Loucy (cell line): ENCODE data around the gene MARCHF2.
"Not testable (repeated sequence)": the region's sequence is repeated elsewhere in the genome, so short reads cannot be mapped to it uniquely, and the experiment has no call there.

Experiments
- H2AFZ ChIP-seq: fragments of 200-600 bp; sonication (generic); 2 replicates; pipeline ENCODE4 v1.6.0; 2016; ENCODE audit warnings: antibody characterized with exemption, mild to moderate bottlenecking, low read length, moderate library complexity
- H3F3A ChIP-seq: fragments of 200-600 bp; 2 replicates; pipeline ENCODE4 v1.6.0; 2016; ENCODE audit warnings: antibody characterized with exemption, low read depth, mild to moderate bottlenecking
- H3K27me3 ChIP-seq: fragments of 200-600 bp; sonication (generic); 2 replicates; pipeline ENCODE4 v1.6.1; 2014; ENCODE audit warnings: low read length, mild to moderate bottlenecking; ENCODE audit not compliant: insufficient read depth, poor library complexity, severe bottlenecking
- H3K36me3 ChIP-seq: fragments of 200-600 bp; sonication (generic); 2 replicates; pipeline ENCODE4 v1.6.1; 2016; ENCODE audit warnings: low read length; ENCODE audit not compliant: insufficient read depth
- H3K4me1 ChIP-seq: fragments of 200-600 bp; sonication (generic); 2 replicates; pipeline ENCODE4 v1.5.1; 2014; ENCODE audit warnings: low read length, mild to moderate bottlenecking; ENCODE audit not compliant: insufficient read depth, poor library complexity, severe bottlenecking
- H3K4me2 ChIP-seq: fragments of 200-600 bp; sonication (generic); 2 replicates; pipeline ENCODE4 v1.6.0; 2014; ENCODE audit warnings: antibody characterized with exemption, low read length, low read depth, mild to moderate bottlenecking; ENCODE audit not compliant: poor library complexity, severe bottlenecking
- H3K4me3 ChIP-seq: fragments of 200-600 bp; sonication (generic); 2 replicates; pipeline ENCODE4 v1.5.1; 2014; ENCODE audit warnings: low read length, mild to moderate bottlenecking, mixed read lengths; ENCODE audit not compliant: poor library complexity, severe bottlenecking
- H3K79me2 ChIP-seq: fragments of 200-600 bp; sonication (generic); 2 replicates; pipeline ENCODE4 v1.6.1; 2014; ENCODE audit warnings: low read length; ENCODE audit not compliant: insufficient read depth
- H3K9ac ChIP-seq: fragments of 200-600 bp; sonication (generic); 2 replicates; pipeline ENCODE4 v1.6.0; 2014; ENCODE audit warnings: mild to moderate bottlenecking, low read depth, low read length, moderate library complexity; ENCODE audit not compliant: poor library complexity, severe bottlenecking
- H3K9me2 ChIP-seq: fragments of 200-600 bp; sonication (generic); replicated peaks from 2 replicates; pipeline ENCODE4 v1.6.1; 2016; ENCODE audit warnings: low read depth, low read length, mixed read lengths
- H3K9me3 ChIP-seq: fragments of 200-600 bp; sonication (generic); 2 replicates; pipeline ENCODE4 v1.6.1; 2014; ENCODE audit warnings: mild to moderate bottlenecking, antibody characterized with exemption, low read length, low read depth; ENCODE audit not compliant: insufficient read depth
- H4K20me1 ChIP-seq: fragments of 200-600 bp; sonication (generic); 2 replicates; pipeline ENCODE4 v1.6.0; 2014; ENCODE audit warnings: antibody characterized with exemption, low read length, mild to moderate bottlenecking; ENCODE audit not compliant: insufficient read depth, poor library complexity, severe bottlenecking
- CTCF ChIP-seq: fragments of 200-600 bp; sonication (generic); conservative IDR thresholded peaks from 2 replicates; pipeline ENCODE4 v1.5.1; 2014; ENCODE audit warnings: mild to moderate bottlenecking, antibody characterized with exemption, low read length
- EZH2phosphoT487 ChIP-seq: fragments of 200-600 bp; IDR thresholded peaks from 2 replicates; pipeline ENCODE4 v1.6.1; 2018; ENCODE audit warnings: antibody characterized with exemption, mild to moderate bottlenecking, moderate library complexity, borderline replicate concordance

MARCHF2 gene

GRCh38 chr19:8423817-8424223 lies 10.7 kb downstream of the MARCHF2 start:
- TF ChIP-seq CTCF (no peak), EZH2phosphoT487 (no peak)
- Histone ChIP-seq H3K9ac (no peak overlapping the region), H3K9me3 (no peaks in the 10 kb centered on the region), H3K36me3 (no peaks in the 10 kb centered on the region), H4K20me1 (no peaks in the 10 kb centered on the region), H2AFZ (no peak overlapping the region), H3K79me2 (no peaks in the 10 kb centered on the region), H3K27me3 (no peaks in the 10 kb centered on the region), H3K4me1 (no peaks in the 10 kb centered on the region), H3F3A (no peaks in the 10 kb centered on the region), H3K4me2 (no peak overlapping the region), H3K9me2 (no peaks in the 10 kb centered on the region), H3K4me3 (no peak overlapping the region)

GRCh38 chr19:8425331-8425730 lies 12.2 kb downstream of the MARCHF2 start:
- not testable (repeated sequence) for H3K27me3 ChIP-seq, H3K9ac ChIP-seq, H3K79me2 ChIP-seq, H4K20me1 ChIP-seq, H3K9me3 ChIP-seq, H3K36me3 ChIP-seq, H3K4me1 ChIP-seq, H3F3A ChIP-seq, H3K4me3 ChIP-seq, H2AFZ ChIP-seq, H3K4me2 ChIP-seq, H3K9me2 ChIP-seq

- Histone ChIP-seq H3K9me3 (no peaks in the 10 kb centered on the region), H3K9ac (no peak overlapping the region), H3K4me2 (no peak overlapping the region), H4K20me1 (no peaks in the 10 kb centered on the region), H3K36me3 (no peaks in the 10 kb centered on the region), H2AFZ (no peak overlapping the region), H3F3A (no peaks in the 10 kb centered on the region), H3K4me1 (no peaks in the 10 kb centered on the region), H3K27me3 (no peaks in the 10 kb centered on the region), H3K79me2 (no peaks in the 10 kb centered on the region), H3K9me2 (no peaks in the 10 kb centered on the region), H3K4me3 (no peak overlapping the region)
- TF ChIP-seq EZH2phosphoT487 (no peak), CTCF (no peak)
These were observed 13.2 kb downstream of the MARCHF2 start for GRCh38 chr19:8426283-8426682.

GRCh38 chr19:8429044-8429443 lies 15.9 kb downstream of the MARCHF2 start:
- Histone ChIP-seq H2AFZ (no peak overlapping the region), H3K27me3 (no peaks in the 10 kb centered on the region), H3F3A (no peaks in the 10 kb centered on the region), H3K9ac (no peak overlapping the region), H4K20me1 (no peaks in the 10 kb centered on the region), H3K4me3 (no peak overlapping the region), H3K36me3 (no peaks in the 10 kb centered on the region), H3K9me3 (no peaks in the 10 kb centered on the region), H3K4me1 (no peaks in the 10 kb centered on the region), H3K79me2 (no peaks in the 10 kb centered on the region), H3K4me2 (no peak overlapping the region), H3K9me2 (no peaks in the 10 kb centered on the region)
- TF ChIP-seq EZH2phosphoT487 (no peak), CTCF (no peak)
